ENCODE measurements around the gene SPART. TPM values are rescaled to one million over a fixed set of nuclear protein-coding genes. Genes with fewer than 3 reads are reported as not detected.

Gene SPART
- total RNA-seq, 2 donors from 2014 or later, result 41.9 to 52.8 TPM

DNA sequence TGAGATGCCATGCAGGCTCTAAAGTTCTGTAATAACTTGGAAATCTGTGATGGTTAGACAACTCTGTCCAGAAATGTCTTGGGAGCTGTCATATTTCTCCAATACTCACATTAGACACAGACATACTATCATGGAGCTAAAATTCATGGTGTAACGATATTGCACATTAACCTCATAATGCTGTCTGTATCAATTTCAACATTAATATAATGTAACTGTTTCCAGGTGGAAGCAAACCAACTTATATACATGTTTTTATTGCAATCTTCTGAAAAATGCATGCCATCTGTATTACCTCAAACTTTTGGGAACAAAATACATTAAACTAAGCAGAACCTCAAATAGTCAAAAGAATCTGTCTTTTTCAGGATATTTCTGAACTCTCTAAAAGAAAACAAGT is 14.7 kb upstream of the SPART start:
- Histone ChIP-seq H3K9me3 (no peaks in the 10 kb centered on the region), H3K4me3 (no peak overlapping the region), H3K27me3 (replicated peaks; ENCODE audit: insufficient read depth) (no peaks in the 10 kb centered on the region), H3K27ac (no peak overlapping the region), H3K36me3 (no peaks in the 10 kb centered on the region), H3K4me1 (replicated peaks) (no peaks in the 10 kb centered on the region)
- WGBS, result 74% methylated on average over 1 of the region's 1 CpG
- TF ChIP-seq, protein P1, sequence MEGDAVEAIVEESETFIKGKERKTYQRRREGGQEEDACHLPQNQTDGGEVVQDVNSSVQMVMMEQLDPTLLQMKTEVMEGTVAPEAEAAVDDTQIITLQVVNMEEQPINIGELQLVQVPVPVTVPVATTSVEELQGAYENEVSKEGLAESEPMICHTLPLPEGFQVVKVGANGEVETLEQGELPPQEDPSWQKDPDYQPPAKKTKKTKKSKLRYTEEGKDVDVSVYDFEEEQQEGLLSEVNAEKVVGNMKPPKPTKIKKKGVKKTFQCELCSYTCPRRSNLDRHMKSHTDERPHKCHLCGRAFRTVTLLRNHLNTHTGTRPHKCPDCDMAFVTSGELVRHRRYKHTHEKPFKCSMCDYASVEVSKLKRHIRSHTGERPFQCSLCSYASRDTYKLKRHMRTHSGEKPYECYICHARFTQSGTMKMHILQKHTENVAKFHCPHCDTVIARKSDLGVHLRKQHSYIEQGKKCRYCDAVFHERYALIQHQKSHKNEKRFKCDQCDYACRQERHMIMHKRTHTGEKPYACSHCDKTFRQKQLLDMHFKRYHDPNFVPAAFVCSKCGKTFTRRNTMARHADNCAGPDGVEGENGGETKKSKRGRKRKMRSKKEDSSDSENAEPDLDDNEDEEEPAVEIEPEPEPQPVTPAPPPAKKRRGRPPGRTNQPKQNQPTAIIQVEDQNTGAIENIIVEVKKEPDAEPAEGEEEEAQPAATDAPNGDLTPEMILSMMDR (IDR thresholded peaks at IDR 0.05), result no peak
- TF ChIP-seq POLR2AphosphoS5 (IDR thresholded peaks at IDR 0.05), result no peak
- no peak for TF ChIP-seq POLR2A (IDR thresholded peaks at IDR 0.05)
- DNase-seq (ENCODE audit: low spot score), result no peak
- intact Hi-C loops (cut with DNase I), result no loop called here

DNA sequence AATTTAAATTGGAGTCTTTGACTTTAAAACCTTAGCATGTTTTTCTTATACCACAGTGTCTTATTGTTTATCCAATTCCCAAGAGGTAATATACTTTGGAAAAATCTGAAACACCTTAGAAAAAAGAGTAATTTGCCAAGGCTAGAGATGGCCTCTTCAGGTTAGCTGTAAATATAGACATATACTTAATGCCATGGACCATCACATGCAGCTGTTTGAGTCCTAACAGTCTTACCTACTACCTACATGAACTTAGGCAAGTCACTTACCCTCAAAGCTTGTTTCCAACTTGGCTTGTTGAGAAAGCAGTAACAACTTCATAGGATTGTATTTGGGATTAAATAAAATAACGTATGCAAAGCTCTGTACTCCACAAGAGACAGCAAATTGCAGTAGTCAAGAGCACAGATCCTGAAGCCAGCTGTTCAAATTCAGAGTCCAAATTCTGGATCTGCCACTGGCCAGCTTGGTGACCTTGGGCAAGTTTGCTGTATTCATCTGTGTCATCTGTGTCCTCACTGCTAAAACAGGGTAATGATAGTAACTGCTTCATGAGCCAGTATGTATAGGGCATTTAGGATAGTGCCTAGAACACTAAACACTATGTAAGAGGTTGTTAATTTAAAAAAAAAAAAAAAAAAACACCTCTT is 13.2 kb upstream of the SPART start:
- H3K4me3 ChIP-seq, result no peak overlapping the region
- no peaks in the 10 kb centered on the region for H3K36me3 ChIP-seq
- no peak overlapping the region for H3K27ac ChIP-seq
- DNase-seq (ENCODE audit: low spot score), result no peak
- intact Hi-C loops (cut with DNase I), result no loop called here
- WGBS, result 75% methylated on average over 1 of the region's 1 CpG
- no peaks in the 10 kb centered on the region for H3K9me3 ChIP-seq
- TF ChIP-seq, protein P1 (IDR thresholded peaks at IDR 0.05), result no peak
- TF ChIP-seq POLR2AphosphoS5 (IDR thresholded peaks at IDR 0.05), result no peak
- no peak for TF ChIP-seq POLR2A (IDR thresholded peaks at IDR 0.05)
- H3K27me3 ChIP-seq (replicated peaks; ENCODE audit: insufficient read depth), result no peaks in the 10 kb centered on the region
- H3K4me1 ChIP-seq (replicated peaks), result no peaks in the 10 kb centered on the region

DNA sequence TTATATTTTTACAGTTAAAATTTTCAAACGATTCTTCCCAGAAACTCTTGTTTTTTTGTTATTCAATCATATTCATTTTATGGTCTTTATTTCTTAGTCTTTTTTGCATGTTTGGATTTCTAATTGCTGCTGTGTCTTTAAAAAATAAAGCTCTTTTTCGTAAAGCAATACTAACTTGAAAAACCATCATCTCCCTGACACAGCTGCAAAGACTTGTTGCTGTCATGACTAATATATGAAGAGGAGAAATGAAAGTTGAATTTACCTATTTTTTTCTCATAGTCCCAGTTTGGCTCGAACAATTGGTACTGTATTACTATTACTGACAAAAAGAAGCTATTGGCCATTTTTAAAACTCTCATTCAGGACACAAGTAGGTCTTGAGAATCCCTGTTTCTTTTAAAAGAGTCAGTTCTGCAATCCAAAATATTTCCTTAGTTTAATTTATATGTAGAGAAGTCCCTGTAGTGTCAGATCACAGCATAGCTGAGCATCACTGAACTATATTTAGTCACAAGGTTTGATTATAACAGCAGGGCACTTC is 12.1 kb upstream of the SPART start:
- no peaks in the 10 kb centered on the region for H3K27me3 ChIP-seq (replicated peaks; ENCODE audit: insufficient read depth)
- intact Hi-C loops (cut with DNase I), result no loop called here

DNA sequence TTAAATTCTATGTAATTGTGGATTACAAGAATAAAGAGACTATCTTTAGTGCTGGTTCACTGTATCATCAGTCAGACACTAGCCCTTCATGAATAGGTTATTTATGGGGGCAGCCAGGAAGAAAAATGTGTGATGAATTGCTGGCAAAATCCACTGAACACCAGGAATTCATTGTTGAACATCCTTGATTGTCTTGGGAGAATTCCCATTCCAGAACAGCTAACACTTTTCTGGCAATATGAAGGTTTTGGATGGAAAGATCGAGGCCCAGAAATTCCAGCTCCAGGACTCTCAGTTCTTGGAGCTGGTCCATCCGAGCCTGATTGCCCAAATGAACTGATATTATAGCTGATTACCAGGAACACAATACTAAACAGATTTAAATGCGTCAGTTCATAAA is 11.5 kb upstream of the SPART start:
- Histone ChIP-seq H3K4me3 (no peak overlapping the region), H3K36me3 (no peaks in the 10 kb centered on the region), H3K27me3 (replicated peaks; ENCODE audit: insufficient read depth) (no peaks in the 10 kb centered on the region), H3K9me3 (no peaks in the 10 kb centered on the region), H3K4me1 (replicated peaks) (no peaks in the 10 kb centered on the region), H3K27ac (peak overlapping the region; percentile 14 to 30)
- TF ChIP-seq POLR2A (IDR thresholded peaks at IDR 0.05), result no peak
- peak; percentile 38 for TF ChIP-seq POLR2AphosphoS5 (IDR thresholded peaks at IDR 0.05)
- TF ChIP-seq, protein P1 (IDR thresholded peaks at IDR 0.05), result no peak
- 24% methylated on average over 3 of the region's 3 CpGs for WGBS
- peak; percentile 7 for DNase-seq (ENCODE audit: low spot score)
- intact Hi-C loops (cut with DNase I), result no loop called here

More for the DNA sequence above, 12.1 kb upstream of the SPART start:
- no peaks in the 10 kb centered on the region for H3K4me1 ChIP-seq (replicated peaks)
- H3K27ac ChIP-seq, result peak overlapping the region; percentile 14 to 30
- TF ChIP-seq POLR2A (IDR thresholded peaks at IDR 0.05), result no peak
- TF ChIP-seq, protein P1 (IDR thresholded peaks at IDR 0.05), result no peak
- TF ChIP-seq POLR2AphosphoS5 (IDR thresholded peaks at IDR 0.05), result no peak
- H3K9me3 ChIP-seq, result no peaks in the 10 kb centered on the region
- H3K4me3 ChIP-seq, result no peak overlapping the region
- WGBS, result 36% methylated on average over 3 of the region's 3 CpGs
- H3K36me3 ChIP-seq, result no peaks in the 10 kb centered on the region
- no peak for DNase-seq (ENCODE audit: low spot score)

DNA sequence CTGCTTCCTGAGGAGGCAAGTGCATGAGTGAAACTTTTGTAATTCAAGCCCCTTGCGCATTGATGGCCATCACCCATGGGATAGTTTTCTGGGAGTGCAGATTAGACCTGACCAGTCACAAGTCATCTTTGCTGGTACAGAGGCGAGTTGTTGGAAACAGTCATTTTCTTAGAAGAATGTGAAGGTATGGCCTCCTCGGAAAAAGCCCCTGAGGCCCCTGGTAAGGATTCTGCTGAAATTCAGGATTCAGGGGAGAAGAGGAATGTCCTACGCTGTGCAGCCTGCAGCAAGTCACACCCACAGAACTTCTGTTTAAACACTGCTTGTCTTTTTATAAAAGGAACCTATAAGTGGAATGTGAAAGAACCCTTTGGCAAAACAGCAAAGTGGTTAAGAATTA is 11.0 kb upstream of the SPART start:
- intact Hi-C loops (cut with DNase I), result no loop called here
- H3K9me3 ChIP-seq, result no peaks in the 10 kb centered on the region
- H3K4me1 ChIP-seq (replicated peaks), result no peaks in the 10 kb centered on the region
- WGBS, result 48% methylated on average over 4 of the region's 4 CpGs
- H3K27me3 ChIP-seq (replicated peaks; ENCODE audit: insufficient read depth), result no peaks in the 10 kb centered on the region
- H3K27ac ChIP-seq, result peak overlapping the region in 1 of 2 donors; percentile 14
- no peaks in the 10 kb centered on the region for H3K36me3 ChIP-seq
- H3K4me3 ChIP-seq, result no peak overlapping the region
- no peak for DNase-seq (ENCODE audit: low spot score)
- TF ChIP-seq POLR2AphosphoS5 (IDR thresholded peaks at IDR 0.05), result no peak
- TF ChIP-seq, protein P1 (IDR thresholded peaks at IDR 0.05), result no peak
- no peak for TF ChIP-seq POLR2A (IDR thresholded peaks at IDR 0.05)
